HG03064 (cell line): Measurements from ENCODE around the gene ANKRD28.
A peak's percentile ranks its signal among the peaks of the same experiment; 100 is the strongest.
"Not testable (repeated sequence)": the region's sequence is repeated elsewhere in the genome, so short reads cannot be mapped to it uniquely, and the experiment has no call there.

Source experiments
- ATAC-seq: cut with Tn5 transposase; IDR thresholded peaks from one replicate; pipeline ENCODE4 v1.9.1; 2021; ENCODE audit warnings: low read depth; ENCODE audit not compliant: unreplicated experiment

ANKRD28 gene

DNA sequence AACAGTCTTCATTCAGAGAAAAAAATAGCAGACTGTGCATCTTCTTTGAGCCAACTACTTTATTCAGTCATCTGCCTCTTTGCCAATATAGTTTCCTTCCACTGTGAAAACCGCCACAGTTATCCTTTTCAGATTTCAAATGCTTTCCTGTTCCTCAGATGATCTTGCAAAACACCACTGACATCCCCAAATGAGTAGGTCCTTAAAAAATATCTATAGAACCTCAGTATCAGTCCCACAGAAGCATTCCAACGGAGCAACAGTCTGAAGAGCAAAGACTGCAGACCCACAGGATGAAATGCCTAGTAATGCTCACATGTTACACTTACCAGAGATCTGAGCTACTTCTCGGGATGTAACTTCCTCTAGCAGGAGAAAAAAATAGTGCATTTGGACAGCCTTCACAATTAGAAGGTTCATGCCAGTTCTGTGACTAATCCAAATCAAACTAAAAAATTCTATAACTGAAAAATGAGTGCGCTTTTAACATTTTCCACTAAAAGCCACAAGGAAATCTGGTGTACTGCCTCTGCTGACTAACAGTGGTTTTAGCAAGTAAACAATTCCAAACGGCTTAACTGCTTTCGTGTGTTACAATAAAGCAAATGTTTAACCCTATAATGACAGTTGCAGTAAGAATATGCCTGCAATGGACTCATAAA, at the start of gene ANKRD28:
Gene ANKRD28, minus strand, starts transcription at position 338 of the 662 bp plus-strand sequence. CDS start 1,458 bp downstream, outside the sequence.
- no peak for ATAC-seq

DNA sequence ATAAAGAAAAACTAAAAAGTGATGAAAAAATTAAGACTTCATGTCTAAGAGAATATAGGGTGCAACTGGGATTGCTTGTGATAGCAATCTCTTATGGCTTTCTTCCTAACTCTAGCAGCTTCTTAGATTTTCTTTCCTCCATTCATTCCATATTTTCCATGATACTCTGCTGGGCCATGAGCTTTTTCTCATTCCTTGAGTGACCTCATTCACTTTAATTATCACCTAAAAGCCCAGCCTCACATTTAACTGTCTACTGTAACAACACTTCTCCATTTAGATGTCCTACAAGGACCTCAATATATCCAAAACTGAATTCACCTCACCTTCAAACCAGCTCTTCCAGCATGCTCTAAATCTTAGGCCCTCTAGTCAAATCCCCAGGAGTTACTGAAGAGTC, 49.5 kb upstream of the ANKRD28 start:
- no peak for ATAC-seq

DNA sequence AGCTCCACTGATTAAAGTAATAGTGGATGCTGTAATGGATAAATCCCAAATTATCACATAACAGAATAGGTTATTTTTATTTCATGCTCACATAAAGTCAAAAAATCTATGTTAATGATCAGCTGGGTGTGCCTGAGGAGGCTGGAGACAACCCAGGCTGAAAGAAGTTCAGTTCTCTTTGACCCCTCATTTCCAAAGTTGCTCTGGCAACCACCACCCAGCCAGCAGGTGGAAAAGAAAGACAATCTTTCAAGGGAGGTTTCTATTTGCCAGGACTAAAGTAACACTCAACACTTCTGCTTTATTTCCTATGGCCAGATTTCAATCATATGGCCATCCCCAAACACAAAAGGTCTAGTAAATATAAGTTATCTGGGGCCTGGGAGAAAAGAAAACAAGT, 48.8 kb upstream of the ANKRD28 start:
- ATAC-seq: no peak

DNA sequence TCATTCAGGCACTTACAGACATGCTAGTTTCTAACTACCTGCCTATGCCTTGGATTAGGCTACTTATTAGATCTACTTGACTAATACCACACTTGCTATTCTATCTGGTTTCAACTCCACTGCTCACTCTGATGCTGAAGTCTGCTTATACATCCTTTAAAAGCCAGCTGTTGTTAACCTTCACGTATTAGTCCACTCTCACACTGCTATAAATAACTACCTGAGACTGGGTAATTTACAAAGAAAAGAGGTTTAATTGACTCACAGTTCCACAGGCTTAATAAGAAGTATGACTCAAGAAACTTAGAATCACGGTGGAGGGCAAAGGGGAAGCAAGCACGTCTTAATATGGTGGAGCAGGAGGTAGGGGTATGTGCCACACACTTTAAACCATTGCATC, 47.7 kb upstream of the ANKRD28 start:
- ATAC-seq: no peak

DNA sequence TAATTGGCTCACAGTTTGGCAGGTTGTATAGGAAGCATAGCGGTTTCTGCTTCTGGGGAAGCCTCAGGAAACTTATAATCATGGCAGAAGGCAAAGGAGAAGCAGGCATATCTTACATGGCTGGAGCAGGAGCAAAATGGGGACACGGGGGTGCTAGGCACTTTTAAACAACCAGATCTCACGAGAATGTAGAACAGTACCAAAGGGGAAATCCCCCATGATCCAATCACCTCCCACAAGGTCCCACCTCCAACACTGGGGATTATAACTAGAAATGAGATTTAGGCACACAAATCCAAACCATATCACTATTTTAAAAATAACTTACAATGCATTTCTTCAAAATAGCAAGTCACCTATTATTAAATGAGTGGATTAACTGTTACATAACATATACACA, 47.1 kb upstream of the ANKRD28 start:
- ATAC-seq: no peak

DNA sequence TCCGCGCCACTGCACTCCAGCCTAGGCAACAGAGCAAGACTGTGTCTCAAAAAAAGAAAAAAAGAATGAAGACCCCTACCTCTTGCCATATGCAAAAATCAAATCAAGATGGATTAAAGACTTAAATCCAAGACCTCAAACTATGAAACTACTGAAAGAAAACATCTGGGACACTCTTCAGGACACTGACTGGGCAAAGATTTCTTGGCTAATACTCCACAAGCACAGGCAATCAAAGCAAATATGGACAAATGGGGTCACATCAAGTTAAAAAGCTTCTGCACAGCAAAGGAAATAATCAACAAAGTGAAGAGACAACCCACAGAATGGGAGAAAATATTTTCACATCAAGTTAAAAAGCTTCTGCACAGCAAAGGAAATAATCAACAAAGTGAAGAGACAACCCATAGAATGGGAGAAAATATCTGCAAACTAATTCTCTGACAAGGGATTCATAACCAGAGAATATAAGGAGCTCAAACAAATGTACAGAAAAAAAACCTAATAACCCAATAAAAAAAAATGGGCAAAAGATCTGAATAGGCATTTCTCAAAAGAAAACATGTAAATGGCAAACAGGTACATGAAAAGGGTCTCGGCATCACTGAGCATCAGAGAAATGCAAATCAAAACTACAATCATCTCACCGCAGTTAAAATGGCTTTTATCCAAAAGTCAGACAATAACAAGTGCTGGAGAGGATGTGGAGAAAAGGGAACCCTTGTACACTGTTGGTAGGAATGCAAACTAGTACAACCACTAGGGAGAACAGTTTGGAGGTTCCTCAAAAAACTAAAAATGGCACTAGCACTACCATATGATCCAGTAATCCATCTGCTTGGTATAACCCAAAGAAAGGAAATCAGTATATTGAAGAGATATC, 43.6 kb upstream of the ANKRD28 start:
- not testable (repeated sequence) for ATAC-seq

DNA sequence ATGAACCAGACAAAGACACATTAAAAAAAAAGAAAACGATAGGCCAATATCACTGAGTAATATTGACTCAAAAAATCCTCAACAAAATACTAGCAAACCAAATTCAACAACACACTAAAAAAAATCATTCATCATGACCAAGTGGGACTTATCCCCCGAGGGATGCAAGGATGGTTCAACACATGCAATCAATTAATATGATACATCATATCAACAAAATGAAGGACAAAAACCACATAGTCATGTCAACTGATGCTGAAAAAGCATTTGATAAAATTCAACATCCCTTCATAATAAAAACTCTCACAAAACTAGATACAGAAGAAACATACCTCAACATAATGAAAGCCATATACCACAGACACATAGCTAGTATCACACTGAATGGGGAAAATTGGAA, 41.8 kb upstream of the ANKRD28 start:
- no peak for ATAC-seq

DNA sequence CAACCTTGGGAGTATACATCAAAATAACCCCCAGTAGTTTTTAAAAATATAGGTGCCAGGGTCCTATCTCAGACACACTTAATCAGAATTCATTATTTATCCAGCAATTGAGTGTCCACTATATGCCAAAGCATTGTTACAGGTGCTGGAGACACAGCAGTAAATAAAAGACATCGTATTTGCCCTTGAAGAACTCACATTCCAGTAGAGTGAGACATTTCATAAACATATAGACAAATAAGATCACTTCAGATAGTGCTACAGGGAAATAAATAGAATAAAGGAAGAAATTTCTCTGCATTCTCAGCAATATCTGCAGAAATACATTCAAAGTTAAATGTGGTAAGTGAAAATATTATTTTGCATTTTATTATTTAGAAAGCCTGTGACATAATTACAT, 34.1 kb upstream of the ANKRD28 start:
- ATAC-seq: no peak

DNA sequence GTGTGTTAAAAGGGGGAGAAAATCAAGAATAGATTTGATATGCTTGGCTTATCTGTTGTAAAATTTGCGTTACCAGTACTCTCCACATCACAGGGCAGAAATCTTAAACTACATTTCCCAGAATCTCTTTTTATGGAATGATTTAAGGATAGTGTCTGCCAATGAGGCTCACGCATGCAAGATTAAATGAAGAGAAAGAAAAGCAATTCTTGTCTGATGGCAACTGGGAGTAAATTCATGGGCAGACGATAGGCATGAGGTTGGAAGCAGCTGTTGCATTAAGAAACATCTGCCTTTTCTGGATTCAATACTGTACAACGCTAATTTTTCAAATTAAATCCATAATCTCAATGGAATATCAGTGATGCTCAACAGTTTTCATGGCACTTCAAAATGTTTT, 27.2 kb upstream of the ANKRD28 start:
- no peak for ATAC-seq

DNA sequence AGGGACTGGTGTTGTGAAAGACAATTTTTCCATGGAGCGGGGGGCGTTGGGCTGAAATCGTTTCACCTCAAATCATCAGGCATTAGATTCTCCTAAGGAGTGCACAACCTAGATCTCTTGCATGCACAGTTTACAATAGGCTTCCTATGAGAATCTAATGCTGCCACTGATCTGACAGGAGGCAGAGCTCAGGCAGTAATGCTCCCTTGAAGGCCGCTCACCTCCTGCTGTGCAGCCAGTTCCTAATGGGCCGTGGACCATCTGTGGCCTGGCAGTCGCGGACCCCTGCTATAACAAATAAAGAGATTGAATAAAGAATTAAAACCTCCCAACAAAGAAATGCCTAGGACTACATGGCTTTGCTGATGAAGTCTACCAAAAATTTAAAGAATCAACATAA, 25.3 kb upstream of the ANKRD28 start:
- ATAC-seq: no peak

DNA sequence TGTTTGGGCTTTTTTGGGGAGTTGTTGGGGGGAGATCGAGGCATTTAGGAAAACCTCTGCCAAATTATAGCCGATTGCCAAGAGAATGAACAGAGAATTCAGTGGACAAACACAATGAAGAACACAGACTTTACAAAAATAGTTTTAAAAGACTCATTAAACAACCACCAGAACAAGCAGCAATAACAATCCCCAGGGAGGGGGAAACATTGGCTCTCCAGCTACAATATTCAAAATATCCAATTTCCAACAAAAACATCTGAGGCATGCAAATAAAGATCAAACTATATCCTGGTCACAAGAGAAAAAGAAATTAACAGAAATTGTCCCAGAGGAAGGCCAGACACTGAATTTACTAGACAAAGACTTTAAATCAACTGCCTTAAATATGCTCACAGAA, 24.5 kb upstream of the ANKRD28 start:
- no peak for ATAC-seq

DNA sequence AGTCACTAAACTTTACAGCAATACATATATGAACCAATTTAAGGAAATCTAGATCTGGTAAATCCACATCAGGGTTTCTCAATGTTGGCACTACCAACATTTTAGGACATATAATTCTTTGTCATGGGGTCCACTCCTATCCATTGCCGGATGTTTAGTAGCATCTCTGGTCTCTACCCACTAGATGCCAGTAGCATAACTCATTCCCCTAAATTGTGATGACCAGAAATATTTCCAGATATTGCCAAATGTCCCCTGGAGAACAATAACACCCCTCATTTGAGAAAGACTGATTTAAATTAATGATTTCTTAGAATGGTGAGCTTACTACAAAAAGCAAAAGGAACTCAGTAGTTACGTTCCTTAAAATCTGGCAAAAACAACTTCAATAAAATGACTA, 23.1 kb upstream of the ANKRD28 start:
- ATAC-seq: no peak

DNA sequence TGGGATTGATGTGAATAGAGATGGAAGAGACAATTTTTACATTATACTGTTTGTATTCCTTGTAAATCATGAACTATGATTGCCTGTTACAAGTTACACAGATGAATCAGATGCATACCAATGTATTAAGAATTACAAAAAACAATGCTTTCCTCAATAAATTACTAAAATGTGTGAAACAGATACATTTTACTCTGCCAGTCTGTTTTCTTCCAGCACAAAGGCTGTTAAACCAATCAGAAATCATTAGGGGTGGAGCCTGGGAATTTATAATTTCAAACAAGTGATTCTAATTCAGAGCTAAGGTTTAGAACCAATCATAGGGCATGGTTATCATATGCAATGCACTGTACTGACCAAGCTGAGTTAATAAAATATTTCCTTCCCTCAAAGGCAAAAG, 21.8 kb upstream of the ANKRD28 start:
- ATAC-seq: no peak

DNA sequence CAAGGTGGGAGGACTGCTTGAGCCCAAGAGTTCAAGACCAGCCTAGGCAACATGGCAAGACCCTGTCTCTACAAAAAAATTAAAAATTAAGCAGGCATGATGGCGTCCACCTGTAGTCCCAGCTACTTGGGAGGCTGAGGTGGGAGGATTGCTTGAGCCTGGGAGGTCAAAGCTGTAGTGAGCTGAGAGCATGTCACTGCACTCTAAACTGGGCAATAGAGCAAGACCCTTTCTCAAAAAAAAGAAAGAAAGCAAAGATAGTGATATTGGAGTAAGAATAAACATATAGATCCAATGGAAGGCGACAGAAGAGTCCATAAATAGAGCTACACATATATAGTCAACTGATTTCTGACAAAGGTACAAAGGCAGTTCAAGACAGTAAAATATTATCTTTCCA, 21.3 kb upstream of the ANKRD28 start:
- ATAC-seq: no peak

DNA sequence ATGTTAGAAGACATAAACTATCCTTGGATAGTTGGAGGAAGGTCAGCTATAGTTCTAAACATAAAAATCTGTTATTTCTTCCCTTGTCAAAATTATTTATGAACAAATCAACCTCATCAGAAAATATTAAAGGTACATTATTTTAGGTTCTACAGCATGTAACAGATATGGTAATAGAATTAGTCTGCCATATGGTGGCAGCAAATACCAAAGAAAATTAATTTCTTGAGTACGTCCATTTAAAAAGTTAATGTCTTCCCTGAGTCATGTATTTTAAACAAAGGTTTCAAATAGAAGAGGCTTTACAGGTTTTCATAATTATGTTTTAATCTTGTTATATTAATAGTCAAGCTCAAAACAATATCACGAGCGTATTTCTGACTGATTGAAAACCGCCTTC, 17.9 kb upstream of the ANKRD28 start:
- no peak for ATAC-seq

DNA sequence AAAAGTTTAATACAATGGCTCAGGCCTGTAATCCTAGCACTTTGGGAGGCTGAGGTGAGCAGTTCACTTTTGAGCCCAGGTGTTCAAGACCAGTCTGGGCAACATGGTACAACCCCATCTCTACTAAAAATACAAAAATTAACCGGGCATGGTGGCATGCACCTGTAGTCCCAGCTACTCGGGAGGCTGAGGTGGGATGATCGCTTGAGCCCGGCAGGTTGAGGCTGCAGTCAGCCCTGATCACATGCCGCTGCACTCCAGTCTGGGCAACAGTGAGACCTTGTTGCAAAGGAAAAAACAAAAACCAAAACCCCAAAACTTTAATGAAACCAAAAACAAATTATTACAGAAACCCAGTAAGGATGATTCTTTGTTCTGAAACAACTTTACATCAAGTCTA, 15.3 kb upstream of the ANKRD28 start:
- not testable (repeated sequence) for ATAC-seq

DNA sequence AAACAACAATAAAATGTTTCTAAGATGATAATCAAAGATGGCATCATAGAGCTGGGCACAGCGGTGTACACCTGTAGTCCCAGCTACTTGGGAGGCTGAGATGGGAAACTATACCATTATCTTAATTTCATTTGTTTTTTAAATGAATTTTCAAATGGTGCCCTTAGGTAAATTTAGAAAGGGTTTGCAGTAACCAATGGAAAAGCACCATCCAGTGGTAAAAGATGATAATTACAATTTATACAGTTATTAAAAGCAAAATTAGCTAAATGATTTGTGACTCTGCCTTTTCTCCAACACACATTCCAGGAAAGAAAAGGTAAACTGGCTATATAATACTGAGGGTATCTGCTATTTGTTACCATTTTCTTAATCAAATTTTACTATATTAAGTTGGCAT, 14.4 kb upstream of the ANKRD28 start:
- no peak for ATAC-seq

DNA sequence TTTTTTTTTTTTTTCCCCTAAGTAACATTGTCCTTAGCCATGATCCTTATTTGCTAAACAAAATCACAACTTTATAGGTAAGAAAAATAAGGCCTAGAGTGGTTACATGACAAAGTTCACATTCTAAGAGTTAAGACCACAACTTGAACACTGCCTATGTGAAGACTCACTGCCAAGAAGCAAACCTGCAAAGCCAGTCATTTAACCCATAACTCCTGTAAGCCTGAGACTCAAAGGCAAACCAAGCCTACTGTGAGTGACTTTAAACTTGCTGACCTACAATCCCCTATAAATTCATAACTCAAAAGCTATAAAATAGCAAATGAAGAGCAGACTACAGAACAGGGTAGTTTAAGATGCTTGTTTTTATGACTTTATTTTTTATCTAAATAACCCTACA, 12.9 kb upstream of the ANKRD28 start:
- ATAC-seq: no peak

DNA sequence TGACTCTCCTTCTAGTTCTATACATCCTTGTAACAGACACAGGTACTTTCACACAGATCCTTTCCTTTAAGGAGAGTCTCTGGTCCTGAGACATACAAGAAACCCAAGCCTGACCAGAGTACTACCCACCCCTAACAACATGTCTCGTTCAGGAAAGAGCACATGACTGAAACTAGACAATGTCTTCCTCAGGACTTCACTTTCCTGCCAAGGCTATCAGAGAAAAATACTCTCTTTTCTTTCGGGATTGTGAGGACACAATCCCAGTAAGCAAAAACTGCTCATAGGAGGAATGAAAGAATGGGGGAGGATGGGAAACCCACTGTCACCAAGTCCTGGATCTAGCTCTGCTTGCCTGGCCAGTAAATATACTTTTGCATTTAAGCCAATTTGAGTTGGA, 11.5 kb upstream of the ANKRD28 start:
- no peak for ATAC-seq

DNA sequence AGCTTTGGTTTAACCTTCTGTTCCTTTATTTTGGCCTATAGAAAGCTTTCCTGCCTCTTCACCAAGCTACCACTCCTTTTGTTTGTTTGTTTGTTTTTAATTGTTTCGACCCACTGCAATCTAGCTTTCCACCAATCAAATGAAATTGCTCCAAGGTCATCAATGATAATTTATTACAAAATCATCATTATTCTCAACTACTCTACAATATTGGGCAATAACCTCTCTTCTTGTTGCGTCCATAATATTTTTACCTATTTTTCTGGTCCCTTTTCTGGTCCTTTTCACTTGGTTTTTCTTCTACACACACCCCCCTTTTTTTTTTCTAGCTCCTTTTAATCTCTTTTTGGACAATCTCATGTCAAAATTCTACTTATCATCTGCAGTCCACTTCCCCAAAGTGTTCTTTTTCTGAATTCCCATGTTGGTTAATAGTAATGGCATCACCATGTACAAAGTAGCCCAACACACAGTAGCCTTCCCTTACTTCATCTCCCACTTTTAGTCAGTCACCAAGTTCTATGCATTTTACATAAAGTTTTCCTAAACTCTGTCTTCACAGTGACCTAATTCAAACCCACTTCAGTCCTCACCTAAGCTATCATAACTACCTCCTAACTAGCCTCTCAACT, 11.0 kb upstream of the ANKRD28 start:
- ATAC-seq: no peak

DNA sequence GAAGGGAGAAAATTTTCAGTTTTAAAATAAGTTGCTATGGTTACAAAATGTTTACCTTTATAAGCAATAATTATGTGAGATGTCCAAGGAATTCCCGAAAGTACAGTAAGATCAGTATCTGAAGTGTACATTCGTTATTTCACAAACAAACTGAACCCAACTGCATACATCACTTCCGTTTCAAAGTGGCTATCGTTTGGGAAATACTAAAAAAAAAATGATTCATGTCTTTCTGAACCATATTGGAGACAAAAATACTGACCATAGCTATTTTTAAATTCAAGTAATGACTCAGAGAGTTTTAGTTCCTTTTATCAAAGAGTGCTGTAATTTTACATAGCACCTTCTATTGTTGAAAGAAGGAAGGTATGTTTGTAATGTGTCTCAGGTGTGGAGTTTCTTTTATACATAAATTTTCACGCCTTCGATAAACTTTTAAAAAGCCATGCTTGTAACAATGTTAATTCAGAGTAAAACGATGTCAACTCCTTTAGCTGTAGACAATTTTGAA, 8.0 kb upstream of the ANKRD28 start:
- ATAC-seq: peak; percentile 68
